Measurements from ENCODE around the gene WIZ. TPM values are rescaled to one million over a fixed set of nuclear protein-coding genes. Genes with fewer than 3 reads are reported as not detected.

Gene WIZ
- total and polyA plus RNA-seq, 2 donors (not counting 1 experiment from before 2014, with no cell fraction given): 15.0 to 24.8 TPM

GRCh38 chr19:15450528-15450890 is 753 bp upstream of the WIZ start:
- H3K4me3 Mint-ChIP-seq: peak overlapping the region; percentile 85
- H3K27ac Mint-ChIP-seq: peak overlapping the region; percentile 92
- Histone ChIP-seq H2AFZ (ENCODE audit: insufficient read depth, low read depth, low read length, poor library complexity, severe bottlenecking) (peak overlapping the region; percentile 47), H3K27ac (ENCODE audit: low read length in 2 of 2) (peak overlapping the region; percentile 73 to 81), H4K20me1 (ENCODE audit: control insufficient read depth, insufficient read depth, low read length, poor library complexity, severe bottlenecking) (peaks cover 11% of the 10 kb centered on the region), H3K36me3 (replicated peaks in 1 of 2; ENCODE audit: control extremely low read depth in 1 of 2, control insufficient read depth in 1 of 2, extremely low read depth in 1 of 2, insufficient read depth in 2 of 2, low read length in 1 of 2) (peaks cover 6 to 33% of the 10 kb centered on the region in 2 experiments), H3K9ac (ENCODE audit: low read length) (no peak overlapping the region), H3K27me3 (replicated peaks in 1 of 4; ENCODE audit: control extremely low read depth in 1 of 4, control insufficient read depth in 3 of 4, insufficient read depth in 4 of 4, low read length in 3 of 4) (no peaks in the 10 kb centered on the region), H3K4me2 (replicated peaks; ENCODE audit: low read depth, low read length, poor library complexity, severe bottlenecking) (no peak overlapping the region), H3K79me2 (ENCODE audit: control insufficient read depth, insufficient read depth, low read length) (peaks cover 6% of the 10 kb centered on the region), H3K4me1 (ENCODE audit: control insufficient read depth in 2 of 2, insufficient read depth in 2 of 2, low read length in 2 of 2) (peaks cover 8 to 17% of the 10 kb centered on the region in 2 donors), H3K9me3 (ENCODE audit: control extremely low read depth in 1 of 3, control insufficient read depth in 2 of 3, insufficient read depth in 1 of 3, low read length in 2 of 3) (peaks cover 0 to 4% (median 0%) of the 10 kb centered on the region in 3 donors), H3K4me3 (ENCODE audit: control extremely low read depth in 1 of 5, extremely low read depth in 1 of 5, insufficient read depth in 1 of 5, low read depth in 2 of 5, low read length in 4 of 5) (no peak overlapping the region)
- 100% methylated on average over 1 of the region's 1 CpG for WGBS (ENCODE audit: insufficient coverage)
- TF ChIP-seq, protein P1, sequence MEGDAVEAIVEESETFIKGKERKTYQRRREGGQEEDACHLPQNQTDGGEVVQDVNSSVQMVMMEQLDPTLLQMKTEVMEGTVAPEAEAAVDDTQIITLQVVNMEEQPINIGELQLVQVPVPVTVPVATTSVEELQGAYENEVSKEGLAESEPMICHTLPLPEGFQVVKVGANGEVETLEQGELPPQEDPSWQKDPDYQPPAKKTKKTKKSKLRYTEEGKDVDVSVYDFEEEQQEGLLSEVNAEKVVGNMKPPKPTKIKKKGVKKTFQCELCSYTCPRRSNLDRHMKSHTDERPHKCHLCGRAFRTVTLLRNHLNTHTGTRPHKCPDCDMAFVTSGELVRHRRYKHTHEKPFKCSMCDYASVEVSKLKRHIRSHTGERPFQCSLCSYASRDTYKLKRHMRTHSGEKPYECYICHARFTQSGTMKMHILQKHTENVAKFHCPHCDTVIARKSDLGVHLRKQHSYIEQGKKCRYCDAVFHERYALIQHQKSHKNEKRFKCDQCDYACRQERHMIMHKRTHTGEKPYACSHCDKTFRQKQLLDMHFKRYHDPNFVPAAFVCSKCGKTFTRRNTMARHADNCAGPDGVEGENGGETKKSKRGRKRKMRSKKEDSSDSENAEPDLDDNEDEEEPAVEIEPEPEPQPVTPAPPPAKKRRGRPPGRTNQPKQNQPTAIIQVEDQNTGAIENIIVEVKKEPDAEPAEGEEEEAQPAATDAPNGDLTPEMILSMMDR (IDR thresholded peaks at IDR 0.05): no peak
- TF ChIP-seq EZH2 (IDR thresholded peaks at IDR 0.05; ENCODE audit: borderline replicate concordance, insufficient read depth, low read depth, low read length, poor library complexity, severe bottlenecking): no peak
- no peaks in the 10 kb centered on the region for H3K9me3 Mint-ChIP-seq (ENCODE audit: insufficient read depth)
- POLR2A ChIA-PET: interaction anchor here (0.8 kb wide), 1 partner anchor 31 kb away, joined by 3 read pairs; the partner anchor contains the start of gene AKAP8L
- ATAC-seq (ENCODE audit: low read depth): no peak
- no peaks in the 10 kb centered on the region for H3K27me3 Mint-ChIP-seq
- CTCF ChIA-PET: interaction anchor here (0.8 to 1.3 kb wide), 4 partner anchors 13 to 104 kb away, joined by 3 to 4 read pairs (median 3); partner anchors contain the start of gene AKAP8L
- H3K4me1 Mint-ChIP-seq: peaks cover 12% of the 10 kb centered on the region
- intact Hi-C loops (cut with micrococcal nuclease): loop anchor here (1.0 to 2.0 kb wide), 3 partner anchors 14 to 31 kb away; partner anchors contain the start of gene RASAL3
- no peak for DNase-seq

DNA sequence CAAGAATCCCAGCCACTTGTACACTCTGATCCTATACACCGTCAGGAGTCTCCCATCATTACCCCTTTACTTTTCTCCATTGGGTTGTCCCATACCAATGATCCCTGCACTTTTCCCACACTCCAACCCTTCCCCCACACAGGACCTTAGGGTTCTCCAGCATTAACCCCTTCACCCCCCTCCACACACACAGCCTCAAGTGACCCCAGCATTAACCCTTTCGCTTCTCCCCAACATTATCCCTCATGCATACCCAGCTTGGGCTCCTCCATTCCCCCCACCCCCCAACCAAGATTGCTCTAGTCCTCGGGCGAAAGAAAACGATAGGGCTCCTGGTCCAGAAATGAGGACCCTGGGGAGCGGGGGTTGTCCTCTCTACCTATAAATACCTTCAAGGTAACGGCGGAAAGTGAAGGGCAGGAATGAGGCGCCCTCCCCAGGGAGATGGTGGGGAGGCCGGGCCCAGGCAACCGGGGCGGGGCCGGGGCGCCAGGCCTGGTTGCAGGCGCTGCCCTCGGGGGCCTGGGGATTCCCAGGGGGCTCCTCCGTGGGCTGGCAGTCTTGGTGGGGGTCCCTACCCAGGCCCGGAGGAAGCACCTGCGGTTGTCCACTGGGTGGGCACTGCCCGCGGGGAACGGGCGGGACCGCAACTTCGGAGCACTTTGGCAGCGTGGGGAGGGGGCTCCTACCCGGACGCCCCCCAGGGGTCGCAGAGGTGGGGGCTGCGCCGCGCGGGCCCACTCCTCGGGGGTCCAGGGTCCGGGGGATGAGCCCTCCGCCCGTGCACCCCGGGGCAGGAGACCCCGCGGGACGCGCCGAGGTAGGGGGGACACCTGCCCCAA is 757 bp downstream of the WIZ start:
- Mint-ChIP-seq H3K4me3 (peak overlapping the region; percentile 84), H3K27me3 (no peaks in the 10 kb centered on the region), H3K4me1 (peaks cover 12% of the 10 kb centered on the region), H3K27ac (peak overlapping the region; percentile 87), H3K9me3 (ENCODE audit: insufficient read depth) (no peaks in the 10 kb centered on the region)
- peaks cover 0 to 18% of the 10 kb centered on the region in 2 experiments for H3K36me3 ChIP-seq (replicated peaks in 1 of 2; ENCODE audit: control extremely low read depth in 1 of 2, control insufficient read depth in 1 of 2, extremely low read depth in 1 of 2, insufficient read depth in 2 of 2, low read length in 1 of 2)
- intact Hi-C loops (cut with micrococcal nuclease): no loop called here
- H4K20me1 ChIP-seq (ENCODE audit: control insufficient read depth, insufficient read depth, low read length, poor library complexity, severe bottlenecking): no peaks in the 10 kb centered on the region
- peaks cover 0 to 4% (median 0%) of the 10 kb centered on the region in 3 donors for H3K9me3 ChIP-seq (ENCODE audit: control extremely low read depth in 1 of 3, control insufficient read depth in 2 of 3, insufficient read depth in 1 of 3, low read length in 2 of 3)
- H2AFZ ChIP-seq (ENCODE audit: insufficient read depth, low read depth, low read length, poor library complexity, severe bottlenecking): peak overlapping the region; percentile 77
- ChIA-PET POLR2A (no interaction called here), CTCF (interaction anchor here (1.3 kb wide), 1 partner anchor 18 kb away, joined by 3 read pairs; no protein-coding TSS in a partner anchor)
- H3K27me3 ChIP-seq (replicated peaks in 1 of 4; ENCODE audit: control extremely low read depth in 1 of 4, control insufficient read depth in 3 of 4, insufficient read depth in 4 of 4, low read length in 3 of 4): no peaks in the 10 kb centered on the region
- H3K79me2 ChIP-seq (ENCODE audit: control insufficient read depth, insufficient read depth, low read length): peaks cover 3% of the 10 kb centered on the region
- peak overlapping the region in 1 of 2 donors; percentile 15 for H3K27ac ChIP-seq (ENCODE audit: low read length in 2 of 2)
- DNase-seq: peak; percentile 49
- peak overlapping the region in 4 of 5 experiments; percentile 51 to 69 (median 58) for H3K4me3 ChIP-seq (ENCODE audit: control extremely low read depth in 1 of 5, extremely low read depth in 1 of 5, insufficient read depth in 1 of 5, low read depth in 2 of 5, low read length in 4 of 5)
- peak; percentile 25 for ATAC-seq (ENCODE audit: low read depth)
- peak overlapping the region; percentile 71 for H3K9ac ChIP-seq (ENCODE audit: low read length)
- H3K4me2 ChIP-seq (replicated peaks; ENCODE audit: low read depth, low read length, poor library complexity, severe bottlenecking): peak overlapping the region; percentile 100
- 5% methylated on average over 31 of the region's 43 CpGs for whole genome bisulfite sequencing (ENCODE audit: insufficient coverage)
- TF ChIP-seq, protein P1 (IDR thresholded peaks at IDR 0.05): no peak
- TF ChIP-seq EZH2 (IDR thresholded peaks at IDR 0.05; ENCODE audit: borderline replicate concordance, insufficient read depth, low read depth, low read length, poor library complexity, severe bottlenecking): no peak
- H3K4me1 ChIP-seq (ENCODE audit: control insufficient read depth in 2 of 2, insufficient read depth in 2 of 2, low read length in 2 of 2): peaks cover 8 to 17% of the 10 kb centered on the region in 2 donors

Data from B cell (primary cell).